ENCODE data around the gene ADAMTS2.

ADAMTS2 gene

GRCh38 chr5:179345433-179346321, at the start of gene ADAMTS2:
TSS of gene ADAMTS2 (minus strand) at chr5:179345461. CDS start at chr5:179345328, 133 bp downstream.
- peak; percentile 77 for DNase-seq

GRCh38 chr5:179393078-179393477, 47.8 kb upstream of the ADAMTS2 start:
- DNase-seq = peak; percentile 50

DNA sequence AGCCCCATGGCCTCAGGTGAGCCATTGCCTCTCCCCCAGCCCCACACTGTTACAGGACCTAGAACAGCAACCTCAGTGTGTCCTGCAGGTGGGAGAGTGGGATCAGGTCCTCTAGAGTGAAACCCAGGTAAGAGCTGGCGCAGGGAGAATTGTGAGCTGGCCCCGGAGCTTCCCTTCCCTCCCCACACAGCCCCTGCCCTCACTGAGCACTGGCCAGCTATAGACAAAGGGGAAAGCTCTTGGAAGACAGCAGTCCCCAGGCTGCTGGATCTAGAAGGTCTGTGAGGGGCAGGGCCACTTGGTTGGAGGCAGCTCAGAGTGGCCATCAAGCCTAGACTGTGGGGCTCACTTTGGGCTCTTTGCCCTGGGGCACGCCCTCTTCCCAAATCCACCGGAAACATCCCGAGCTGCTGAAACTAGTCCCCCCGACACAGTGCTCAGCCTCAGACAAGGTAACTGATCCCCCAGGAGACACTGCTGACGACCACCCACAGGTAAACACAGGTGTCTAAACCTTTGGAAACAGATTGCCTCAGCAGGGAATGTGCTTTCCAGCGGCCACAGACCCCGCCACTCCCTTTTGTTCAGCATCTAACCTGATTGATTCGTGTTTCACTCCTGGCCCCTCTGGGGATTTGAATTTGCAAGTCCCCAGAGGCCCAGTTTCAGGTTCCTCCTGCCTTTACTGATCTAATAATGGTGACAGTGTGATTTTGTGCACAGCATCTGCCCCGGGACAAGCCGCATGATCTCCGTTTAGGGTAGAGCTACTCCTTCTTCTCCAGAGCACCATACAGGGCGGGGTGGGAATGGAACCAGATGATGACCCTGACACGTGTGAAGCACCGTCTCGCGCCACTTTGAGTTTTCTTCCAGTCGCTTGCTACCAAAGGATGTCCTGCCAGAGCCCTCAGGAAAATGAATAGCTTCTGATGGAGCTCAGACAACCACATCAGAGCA, 42.2 kb upstream of the ADAMTS2 start:
- DNase-seq = peak; percentile 29

DNA sequence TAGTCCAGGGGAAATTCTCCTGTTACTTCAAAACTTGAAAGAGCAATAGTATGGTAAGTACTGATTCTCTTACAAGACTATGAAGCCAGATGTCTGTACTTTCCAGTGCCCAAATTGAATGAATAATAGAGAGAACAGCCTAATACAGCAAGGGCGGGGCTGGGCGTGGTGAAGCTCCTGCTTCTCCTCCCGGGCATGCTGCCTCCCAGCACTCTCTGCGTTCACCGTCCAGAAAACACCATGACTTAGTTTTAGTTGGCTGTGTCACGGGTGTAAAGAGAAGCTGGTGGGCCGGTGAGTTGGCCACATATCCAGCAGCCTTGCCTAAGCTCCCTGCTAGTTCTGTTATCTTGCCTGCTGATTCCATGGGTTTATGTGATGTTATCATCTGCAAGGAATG, 40.7 kb upstream of the ADAMTS2 start:
- DNase-seq = peak; percentile 24

GRCh38 chr5:179382486-179382885, 37.2 kb upstream of the ADAMTS2 start:
- peak; percentile 29 for DNase-seq

GRCh38 chr5:179381691-179382090, 36.4 kb upstream of the ADAMTS2 start:
- peak; percentile 44 for DNase-seq

GRCh38 chr5:179380211-179381035, 35.2 kb upstream of the ADAMTS2 start:
- DNase-seq = peak; percentile 28

- DNase-seq = peak; percentile 23
Measured at GRCh38 chr5:179379321-179379890, 34.1 kb upstream of the ADAMTS2 start.

- DNase-seq = peak; percentile 64
Measured at GRCh38 chr5:179378441-179379271, 33.4 kb upstream of the ADAMTS2 start.

DNA sequence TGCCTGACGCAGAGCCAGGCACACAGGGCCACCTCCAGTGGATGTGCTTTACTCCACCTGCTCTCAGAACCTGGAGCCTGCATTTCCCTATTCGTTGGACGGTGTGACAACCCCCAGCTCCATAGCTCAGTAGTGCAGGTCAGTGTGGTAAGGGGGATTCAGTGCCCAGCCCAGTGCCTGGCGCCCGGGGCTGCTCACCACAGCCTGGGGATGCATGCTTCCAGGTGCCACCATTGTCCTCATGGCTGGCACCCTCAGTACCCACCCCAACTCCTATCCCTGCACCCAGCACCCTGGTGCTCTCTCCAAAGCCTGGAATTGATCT, 32.8 kb upstream of the ADAMTS2 start:
- peak; percentile 22 for DNase-seq

- DNase-seq = peak; percentile 33
Measured at GRCh38 chr5:179377421-179378115, 32.3 kb upstream of the ADAMTS2 start.

- peak; percentile 39 for DNase-seq
Measured at GRCh38 chr5:179376701-179377420, 31.6 kb upstream of the ADAMTS2 start.

DNA sequence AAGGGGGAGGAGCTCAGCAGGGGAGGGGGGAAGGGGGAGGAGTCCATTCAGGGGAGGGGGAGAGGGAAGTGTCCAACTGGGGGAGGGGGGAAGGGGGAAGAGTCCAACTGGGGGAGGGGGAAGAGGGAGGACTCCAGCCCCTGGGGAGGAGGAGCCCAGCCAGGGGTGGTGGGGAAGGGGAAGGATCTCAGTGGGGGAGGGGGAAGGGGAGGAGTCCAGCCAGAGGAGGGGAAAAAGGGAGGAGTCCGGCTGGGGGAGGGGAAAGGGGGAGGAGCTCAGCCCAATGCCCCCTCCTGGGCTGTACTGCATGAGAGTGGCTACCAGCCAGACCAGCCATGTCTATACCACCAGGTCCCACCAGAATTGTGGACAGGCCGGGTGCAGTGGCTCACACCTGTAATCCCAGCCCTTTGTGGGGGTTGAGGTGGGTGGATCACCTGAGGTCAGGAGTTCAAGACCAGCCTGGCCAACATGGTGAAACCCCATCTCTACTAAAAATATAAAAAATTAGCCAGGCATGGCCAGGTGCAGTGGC, 30.6 kb upstream of the ADAMTS2 start:
- peak; percentile 39 for DNase-seq

GRCh38 chr5:179375236-179375685, 30.0 kb upstream of the ADAMTS2 start:
- DNase-seq = peak; percentile 26

DNA sequence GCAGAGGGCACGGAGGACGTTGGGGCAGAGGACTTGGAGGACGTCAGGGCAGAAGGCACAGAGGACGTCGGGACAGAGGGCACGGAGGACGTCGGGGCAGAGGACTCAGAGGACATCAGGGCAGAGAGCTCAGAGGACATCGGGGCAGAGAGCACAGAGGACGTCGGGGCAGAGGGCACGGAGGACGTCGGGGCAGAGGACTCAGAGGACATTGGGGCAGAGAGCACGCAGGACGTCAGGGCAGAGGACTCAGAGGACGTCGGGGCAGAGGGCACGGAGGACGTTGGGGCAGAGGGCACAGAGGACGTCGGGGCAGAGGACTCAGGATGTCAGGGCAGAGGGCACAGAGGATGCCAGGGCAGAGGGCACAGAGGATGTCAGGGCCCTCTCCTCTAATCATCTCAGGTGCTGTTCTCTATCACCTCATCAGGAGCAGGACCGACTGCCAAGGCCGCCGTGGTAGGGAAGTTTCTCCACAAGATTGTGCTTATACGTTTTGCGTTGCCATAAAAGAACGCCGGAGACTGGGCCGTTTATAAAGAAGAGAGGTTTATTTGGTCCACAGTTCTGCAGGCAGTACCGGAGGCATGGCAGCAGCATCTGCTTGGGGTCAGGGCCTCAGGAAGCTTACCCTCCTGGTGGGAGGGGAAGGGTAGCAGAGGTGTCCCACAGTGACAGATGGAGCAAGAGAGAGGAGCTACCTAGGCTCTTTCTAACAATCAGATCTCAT, 29.4 kb upstream of the ADAMTS2 start:
- DNase-seq = peak; percentile 25

GRCh38 chr5:179373961-179374505, 28.8 kb upstream of the ADAMTS2 start:
- DNase-seq = peak; percentile 41

DNA sequence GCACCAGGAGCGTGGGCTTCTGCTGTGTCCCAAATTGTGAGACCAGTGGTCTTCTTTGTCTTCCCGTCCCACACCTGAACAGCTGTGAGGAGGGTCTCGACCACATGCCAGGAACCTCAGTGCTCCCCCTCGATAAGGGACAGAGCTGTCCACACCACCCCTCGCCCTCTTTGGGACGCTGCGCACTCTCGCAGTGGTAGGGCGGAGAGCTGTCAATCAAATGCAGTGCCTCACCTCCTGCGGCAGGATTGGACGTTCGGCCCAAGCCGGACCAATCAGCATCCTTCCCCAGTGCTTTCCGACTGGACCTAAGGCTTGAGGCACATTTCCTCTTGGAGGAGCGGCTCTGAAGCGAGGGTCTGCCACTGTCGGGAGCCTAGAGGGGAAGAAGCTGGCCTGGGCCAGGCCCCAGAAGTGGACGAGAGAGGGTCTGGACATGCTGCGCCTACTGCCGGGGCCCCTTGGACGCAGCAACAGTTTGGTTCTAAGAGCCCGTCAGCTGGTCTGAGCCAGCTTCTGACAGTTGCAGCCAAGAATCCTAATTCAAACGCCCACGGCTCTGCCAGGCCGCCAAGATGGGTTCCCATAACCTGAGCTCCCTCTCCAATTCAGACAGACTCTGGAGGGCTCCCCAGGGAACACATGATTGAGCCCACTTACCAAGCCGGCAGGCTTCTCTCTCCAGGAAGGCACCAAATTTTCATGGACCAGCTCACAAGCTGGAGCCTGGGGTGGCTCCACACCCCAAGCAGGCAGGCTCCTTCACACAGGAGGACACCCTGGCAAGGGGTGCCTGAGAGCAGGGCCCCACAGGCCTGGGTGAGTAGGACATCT, 28.1 kb upstream of the ADAMTS2 start:
- peak; percentile 40 for DNase-seq

Data from islet precursor cell (in vitro differentiated cells).